SK-N-MC (cell line): ENCODE measurements around the gene GHSR.
"Not testable (repeated sequence)": the region's sequence is repeated elsewhere in the genome, so short reads cannot be mapped to it uniquely, and the experiment has no call there.

ENCODE experiments used
- EZH2 ChIP-seq: fragments of 200-600 bp; sonication (generic); IDR thresholded peaks from one replicate; pipeline ENCODE4 v1.6.1; 2017; ENCODE audit warnings: antibody characterized with exemption
- POLR2AphosphoS5 ChIP-seq: IDR thresholded peaks from 2 replicates; pipeline ENCODE4 v1.6.1; 2012; ENCODE audit warnings: mild to moderate bottlenecking, low read depth, low read length, borderline replicate concordance

DNA sequence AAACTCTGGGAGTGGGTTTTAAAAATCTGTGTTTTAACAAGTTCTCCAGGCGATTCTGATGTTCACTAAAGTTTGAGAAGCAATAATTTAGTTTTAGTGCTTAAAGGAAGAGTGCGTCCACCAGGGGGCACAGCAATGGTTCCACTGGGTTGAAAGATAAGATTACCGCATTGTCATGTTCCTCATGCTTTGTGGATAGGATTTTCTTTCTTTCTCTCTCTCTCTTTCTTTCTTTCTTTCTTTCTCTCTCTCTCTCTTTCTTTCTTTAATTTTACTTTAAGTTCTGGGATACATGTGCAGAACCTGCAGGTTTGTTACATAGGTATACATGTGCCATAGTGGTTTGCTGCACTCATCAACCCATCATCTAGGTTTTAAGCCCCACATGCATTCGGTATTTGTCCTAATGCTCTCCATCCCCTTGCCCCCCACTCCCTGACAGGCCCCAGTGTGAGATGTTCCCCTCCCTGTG, 42.0 kb upstream of the GHSR start:
- TF ChIP-seq POLR2AphosphoS5, EZH2: not testable (repeated sequence)
